ENCODE results near the gene RASSF8. TPM values are rescaled to one million over a fixed set of nuclear protein-coding genes. Genes with fewer than 3 reads are reported as not detected.

RASSF8 gene
- total RNA-seq, 1 experiment from 2014 or later = 51.2 TPM

- no peaks in the 10 kb centered on the region for H3K27me3 ChIP-seq (ENCODE audit: low read length)
- peaks cover 67% of the 10 kb centered on the region for H3K79me2 ChIP-seq (ENCODE audit: low read length)
- no peaks in the 10 kb centered on the region for H4K20me1 ChIP-seq (ENCODE audit: low read length)
- TF ChIP-seq CTCF (conservative IDR thresholded peaks at IDR 0.05; ENCODE audit: low read depth, low read length) (no peak), EZH2phosphoT487 (IDR thresholded peaks at IDR 0.05; ENCODE audit: borderline replicate concordance, low read length) (peak; percentile 100), EZH2 (IDR thresholded peaks at IDR 0.05; ENCODE audit: low read length, unreplicated experiment) (no peak)
- ChIA-PET POLR2A (ENCODE audit: unreplicated experiment) (interaction anchor here (0.6 to 2.4 kb wide), 8 partner anchors 29 to 316 kb away, joined by 3 to 17 read pairs (median 7); no protein-coding TSS in a partner anchor), CTCF (interaction anchor here (0.6 to 1.0 kb wide), 9 partner anchors 29 to 577 kb away, joined by 3 to 10 read pairs (median 5); no protein-coding TSS in a partner anchor)
- no peaks in the 10 kb centered on the region for H3K9me2 ChIP-seq (replicated peaks; ENCODE audit: low read length)
- peaks cover 29% of the 10 kb centered on the region for H3K36me3 ChIP-seq (ENCODE audit: low read depth, low read length)
- H3F3A ChIP-seq (ENCODE audit: low read length, unreplicated experiment) = peaks cover 9% of the 10 kb centered on the region
- ATAC-seq (peak; percentile 16), DNase-seq (peak; percentile 93)
- H3K9me3 ChIP-seq (ENCODE audit: low read length) = no peaks in the 10 kb centered on the region
- H3K4me3 ChIP-seq (ENCODE audit: low read length) = peak within 1 kb of the TSS; percentile 77
- H3K4me1 ChIP-seq (ENCODE audit: insufficient read depth, low read length) = peaks cover 42% of the 10 kb centered on the region
- H2AFZ ChIP-seq (ENCODE audit: low read length) = peak within 1 kb of the TSS; percentile 81
- peak within 1 kb of the TSS; percentile 92 for H3K4me2 ChIP-seq (ENCODE audit: low read length)
- intact Hi-C loops (cut with micrococcal nuclease) = loop anchor here (1.0 to 5.0 kb wide), 4 partner anchors 175 to 490 kb away; no protein-coding TSS in a partner anchor
- BruUV-seq (replicated peaks) = TSS peak; percentile 81
- H3K9ac ChIP-seq (ENCODE audit: low read length) = peak within 1 kb of the TSS; percentile 90
- peak within 1 kb of the TSS; percentile 89 for H3K27ac ChIP-seq (ENCODE audit: low read length)
Measured at GRCh38 chr12:26124446-26125399, 166.2 kb downstream of the RASSF8 start, which contains the start of gene BHLHE41. BHLHE41 (minus strand) TSS chr12:26125037; CDS start chr12:26124779, 258 bp downstream.

- TSS peak; percentile 58 for BruUV-seq (replicated peaks)
Measured at GRCh38 chr12:26125400-26126339, 167.2 kb downstream of the RASSF8 start.

More at GRCh38 chr12:26125400-26126339, 167.2 kb downstream of the RASSF8 start:
- no peaks in the 10 kb centered on the region for H3K9me3 ChIP-seq (ENCODE audit: low read length)
- H3K4me3 ChIP-seq (ENCODE audit: low read length) = peak overlapping the region; percentile 77
- no peaks in the 10 kb centered on the region for H4K20me1 ChIP-seq (ENCODE audit: low read length)
- ChIA-PET CTCF (interaction anchor here (0.7 to 1.0 kb wide), 2 partner anchors 148 to 395 kb away, joined by 3 to 10 read pairs; no protein-coding TSS in a partner anchor), POLR2A (ENCODE audit: unreplicated experiment) (interaction anchor here (0.7 to 2.4 kb wide), 6 partner anchors 28 to 127 kb away, joined by 3 to 17 read pairs (median 8); no protein-coding TSS in a partner anchor)
- H3K36me3 ChIP-seq (ENCODE audit: low read depth, low read length) = peaks cover 26% of the 10 kb centered on the region
- no peaks in the 10 kb centered on the region for H3K9me2 ChIP-seq (replicated peaks; ENCODE audit: low read length)
- H3K27ac ChIP-seq (ENCODE audit: low read length) = peak overlapping the region; percentile 89
- ATAC-seq = peak; percentile 68
- H3F3A ChIP-seq (ENCODE audit: low read length, unreplicated experiment) = peaks cover 9% of the 10 kb centered on the region
- DNase-seq = peak; percentile 98
- H3K27me3 ChIP-seq (ENCODE audit: low read length) = no peaks in the 10 kb centered on the region
- TF ChIP-seq EZH2phosphoT487 (IDR thresholded peaks at IDR 0.05; ENCODE audit: borderline replicate concordance, low read length) (peak; percentile 99), EZH2 (IDR thresholded peaks at IDR 0.05; ENCODE audit: low read length, unreplicated experiment) (no peak)
- intact Hi-C loops (cut with micrococcal nuclease) = loop anchor here (1.0 to 2.0 kb wide), 7 partner anchors 11 to 489 kb away; no protein-coding TSS in a partner anchor
- H3K79me2 ChIP-seq (ENCODE audit: low read length) = peaks cover 57% of the 10 kb centered on the region
- peaks cover 32% of the 10 kb centered on the region for H3K4me1 ChIP-seq (ENCODE audit: insufficient read depth, low read length)
- peak overlapping the region; percentile 81 for H2AFZ ChIP-seq (ENCODE audit: low read length)
- H3K9ac ChIP-seq (ENCODE audit: low read length) = peak overlapping the region; percentile 79
- peak overlapping the region; percentile 92 for H3K4me2 ChIP-seq (ENCODE audit: low read length)
